OCI-LY1 (cell line): Measurements from ENCODE around the gene ZNF440.

Experiments used
- CTCF ChIP-seq: fragments of 200-600 bp; sonication (generic), shearing (Covaris generic); IDR thresholded peaks from 2 replicates; pipeline ENCODE4 v1.5.1; 2017; ENCODE audit warnings: mild to moderate bottlenecking, antibody characterized with exemption, low read length, moderate library complexity, mixed read lengths
- EZH2 ChIP-seq: fragments of 200-600 bp; sonication (generic), shearing (Covaris generic); IDR thresholded peaks from 2 replicates; pipeline ENCODE4 v1.8.0; 2017; ENCODE audit warnings: borderline replicate concordance, mixed run types, mild to moderate bottlenecking, antibody characterized with exemption, low read length, moderate library complexity, mixed read lengths

GRCh38 chr19:11767633-11768133 is 46.4 kb upstream of the ZNF440 start:
- TF ChIP-seq CTCF (no peak), EZH2 (no peak)
